SW480 (cell line): ENCODE measurements around the gene TOM1L2.
"Not testable (repeated sequence)": the region's sequence is repeated elsewhere in the genome, so short reads cannot be mapped to it uniquely, and the experiment has no call there.

Experiments used
- DNase-seq: peaks from one replicate; pipeline ENCODE4 v3.0.0-alpha.2; 2016; ENCODE audit warnings: low spot score

Gene TOM1L2

DNA sequence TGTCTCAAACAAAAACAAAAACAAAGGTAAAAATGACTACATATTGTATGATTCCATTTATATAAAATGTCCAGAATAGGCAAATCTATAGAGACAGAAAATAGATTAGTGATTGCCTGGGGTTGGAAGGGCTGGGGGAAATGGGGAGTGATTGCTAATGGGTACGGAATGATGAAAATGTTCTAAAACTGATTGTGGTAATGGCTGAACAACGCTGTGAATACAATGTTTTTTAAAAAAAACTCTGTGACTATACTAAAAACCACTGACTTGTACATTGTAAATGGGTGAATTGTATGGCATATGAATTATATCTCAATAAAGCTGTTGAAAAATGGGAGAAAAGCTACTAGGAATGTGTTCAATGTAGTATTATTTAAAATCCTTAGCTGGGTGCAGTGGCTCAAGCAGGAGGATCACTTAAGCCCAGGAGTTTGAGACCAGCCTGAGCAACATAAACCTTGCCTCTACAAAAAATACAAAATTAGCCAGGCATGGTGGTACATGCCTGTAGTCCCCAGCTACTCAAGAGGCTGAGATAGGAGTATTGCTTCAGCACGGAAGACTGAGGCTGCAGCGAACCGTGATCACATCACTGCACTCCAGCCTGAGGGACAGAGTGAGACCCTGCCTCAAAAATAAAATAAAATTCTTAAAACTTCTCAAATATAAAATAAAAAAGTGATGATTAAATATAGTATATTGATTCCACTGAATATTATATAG is 47.9 kb downstream of the TOM1L2 start:
- no peak for DNase-seq

DNA sequence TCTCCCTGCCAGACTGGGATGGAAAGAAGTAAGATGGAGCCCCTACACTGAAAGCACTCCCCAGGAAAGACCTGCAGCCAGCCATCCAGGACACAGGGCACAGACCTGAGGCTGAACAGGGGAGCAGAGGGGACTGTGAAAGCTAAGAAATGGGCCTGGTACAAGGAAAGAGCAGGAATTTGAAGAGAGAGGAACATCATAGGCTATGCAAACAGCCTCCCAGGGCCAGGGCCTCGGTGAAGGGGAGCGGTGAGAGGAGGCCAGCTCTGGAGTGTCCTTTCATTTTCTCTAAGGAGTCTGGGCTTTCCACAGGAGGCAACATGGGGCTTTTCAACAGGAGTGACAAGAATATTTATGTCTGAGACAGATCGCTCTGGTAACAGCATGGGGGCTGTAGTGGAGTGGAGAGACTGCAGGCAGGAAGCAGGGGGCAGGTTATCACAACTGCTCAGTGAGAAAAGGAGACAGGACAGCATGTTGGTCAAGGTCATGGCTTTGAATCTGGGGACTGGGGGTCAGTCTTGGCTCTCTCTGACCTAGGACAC is 50.1 kb downstream of the TOM1L2 start:
- no peak for DNase-seq

DNA sequence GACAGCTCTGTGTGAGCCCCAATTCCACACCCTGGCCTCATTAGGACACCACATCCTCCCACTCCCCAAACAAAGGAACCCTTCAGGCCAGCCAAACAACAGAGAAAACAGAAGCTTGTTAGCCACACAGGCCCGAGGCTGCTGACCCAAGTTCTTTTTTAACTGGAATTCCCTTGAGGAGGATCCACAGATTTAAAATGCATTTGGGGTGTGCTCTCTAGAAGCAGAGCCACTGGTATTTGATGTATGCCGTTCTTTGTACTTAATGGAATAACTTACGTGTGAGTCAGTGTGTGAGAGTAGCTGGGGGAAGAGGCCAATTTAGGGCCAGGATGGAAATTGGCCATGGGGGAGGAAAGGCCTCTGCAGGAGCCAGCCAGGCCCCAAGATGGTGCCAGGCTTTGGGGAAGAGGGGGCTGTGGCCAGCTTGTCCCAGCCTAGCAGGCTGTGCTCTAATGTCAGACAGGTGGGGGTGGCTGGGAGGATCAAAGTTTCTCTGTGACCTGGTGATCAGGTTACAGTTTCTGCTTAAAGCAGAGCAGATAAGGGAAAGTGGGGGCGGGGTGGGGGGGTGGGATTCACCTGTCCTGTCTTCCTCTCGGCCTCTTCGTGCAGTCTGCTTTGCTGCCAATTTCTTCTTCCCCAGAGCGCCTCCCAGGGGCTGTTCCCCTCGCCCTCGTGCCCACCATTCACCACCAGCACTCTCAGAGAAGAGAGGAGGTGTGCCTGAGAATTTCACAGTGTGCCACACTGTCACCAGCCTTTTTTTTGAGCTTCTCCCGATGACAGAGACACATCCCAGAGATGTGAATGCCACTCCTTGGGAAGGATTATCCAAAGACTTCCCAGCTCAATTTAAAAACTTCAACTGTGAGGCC is 50.8 kb downstream of the TOM1L2 start:
- peak; percentile 99 for DNase-seq

DNA sequence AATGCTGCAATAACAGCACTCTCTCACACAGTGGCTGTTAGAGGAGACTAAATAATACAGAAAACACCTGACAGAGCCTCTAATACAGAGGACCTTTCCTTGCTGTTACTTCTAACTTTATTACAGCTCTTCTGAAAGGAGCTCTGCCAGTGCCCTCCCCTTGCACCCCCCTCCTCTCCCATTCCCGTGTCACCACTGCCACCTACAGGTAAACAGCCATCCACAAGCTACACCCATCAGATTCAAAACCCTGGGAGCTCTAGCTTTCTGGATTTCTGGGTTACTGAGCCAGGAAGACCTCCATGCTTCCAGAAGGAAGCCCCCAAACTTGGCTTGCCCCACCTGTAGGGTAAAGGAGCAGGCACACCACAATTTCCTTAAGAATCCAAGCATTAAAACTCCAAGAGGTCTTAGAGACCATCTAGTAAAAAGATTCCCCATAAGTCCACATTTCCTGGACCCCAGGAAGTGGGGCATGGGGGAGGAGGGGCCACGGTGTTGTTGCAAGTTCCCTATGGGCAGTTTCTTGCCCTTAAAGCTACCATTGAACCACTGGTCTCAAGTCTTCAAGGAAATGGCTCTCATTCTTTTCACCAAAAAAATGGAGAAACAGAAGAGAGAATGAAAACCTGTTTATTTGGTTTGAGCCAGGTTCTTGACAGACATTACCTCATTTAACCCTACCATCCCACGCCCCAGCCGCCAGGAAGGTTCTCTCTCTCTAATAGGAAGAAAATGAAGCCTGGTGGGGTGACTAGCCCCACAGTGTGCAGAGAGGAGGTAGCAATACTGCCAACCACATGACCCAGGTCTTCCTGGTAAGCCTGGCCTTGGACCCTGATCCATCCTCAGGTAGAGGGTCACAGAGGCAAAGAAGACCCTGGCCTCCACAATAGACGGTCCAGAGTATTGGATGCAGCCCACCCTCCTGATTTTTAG is 52.8 kb downstream of the TOM1L2 start:
- DNase-seq: peak; percentile 82

DNA sequence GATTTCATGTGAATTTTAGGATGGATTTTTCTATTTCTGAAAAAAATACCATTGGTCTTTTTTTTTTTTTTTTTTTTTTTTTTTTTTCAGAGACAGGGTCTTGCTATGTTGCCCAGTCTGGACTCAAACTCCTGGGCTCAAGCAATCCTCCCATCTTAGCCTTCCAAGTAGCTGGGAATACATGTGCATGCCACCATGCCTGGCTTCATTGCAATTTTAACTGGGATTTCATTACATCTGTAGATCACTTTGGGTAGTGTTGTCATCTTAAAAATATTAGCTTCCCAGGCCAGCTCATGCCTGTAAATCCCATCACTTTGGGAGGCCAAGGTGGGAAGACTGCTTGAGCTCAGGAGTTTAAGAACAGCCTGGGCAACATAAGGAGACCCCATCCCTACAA is 54.8 kb downstream of the TOM1L2 start:
- no peak for DNase-seq

- DNase-seq: no peak
Measured at GRCh38 chr17:17915183-17915582, 57.0 kb downstream of the TOM1L2 start.

GRCh38 chr17:17913695-17914332 is 58.4 kb downstream of the TOM1L2 start:
- DNase-seq: peak; percentile 91

DNA sequence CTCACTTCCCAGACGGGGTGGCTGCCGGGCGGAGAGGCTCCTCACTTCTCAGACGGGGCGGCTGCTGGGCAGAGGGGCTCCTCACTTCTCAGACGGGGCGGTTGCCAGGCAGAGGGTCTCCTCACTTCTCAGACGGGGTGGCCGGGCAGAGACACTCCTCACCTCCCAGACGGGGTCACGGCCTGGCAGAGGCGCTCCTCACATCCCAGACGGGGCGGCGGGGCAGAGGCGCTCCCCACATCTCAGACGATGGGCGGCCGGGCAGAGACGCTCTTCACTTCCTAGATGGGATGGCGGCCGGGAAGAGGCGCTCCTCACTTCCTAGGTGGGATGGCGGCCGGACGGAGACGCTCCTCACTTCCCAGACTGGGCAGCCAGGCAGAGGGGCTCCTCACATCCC is 59.9 kb downstream of the TOM1L2 start:
- not testable (repeated sequence) for DNase-seq

DNA sequence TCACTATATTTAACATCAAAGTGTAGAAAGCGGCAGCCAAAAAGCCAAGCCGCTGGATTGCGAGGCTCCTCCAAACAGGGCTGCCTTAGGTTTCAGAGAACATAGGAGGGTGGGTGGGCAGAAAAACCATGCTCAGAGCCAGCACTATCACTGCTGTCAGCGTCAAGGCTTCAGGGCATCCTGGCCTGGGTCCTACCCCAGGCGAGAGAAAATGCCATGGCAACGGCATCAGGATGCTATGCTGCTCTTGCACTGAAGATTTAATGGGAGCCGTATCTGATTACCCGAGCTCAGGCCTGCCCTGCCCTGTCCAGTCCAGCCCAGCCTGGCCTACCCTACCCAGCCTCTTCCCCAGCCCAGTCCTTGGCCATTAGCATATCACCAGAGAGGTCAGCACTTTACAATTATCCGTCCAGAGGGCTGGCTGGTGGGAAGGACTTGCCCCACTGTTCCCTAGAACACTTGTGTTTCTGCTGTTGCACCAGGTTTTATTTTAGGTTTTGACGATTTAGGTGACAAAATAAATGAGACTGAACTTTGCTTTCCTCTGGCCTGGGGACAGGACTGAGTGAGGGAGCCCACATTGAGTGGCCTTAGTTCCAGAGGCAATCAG is 61.1 kb downstream of the TOM1L2 start:
- DNase-seq: no peak

GRCh38 chr17:17910060-17910459 is 62.1 kb downstream of the TOM1L2 start:
- DNase-seq: no peak

GRCh38 chr17:17909078-17909477 is 63.1 kb downstream of the TOM1L2 start:
- no peak for DNase-seq

GRCh38 chr17:17907469-17907868 is 64.7 kb downstream of the TOM1L2 start:
- no peak for DNase-seq

DNA sequence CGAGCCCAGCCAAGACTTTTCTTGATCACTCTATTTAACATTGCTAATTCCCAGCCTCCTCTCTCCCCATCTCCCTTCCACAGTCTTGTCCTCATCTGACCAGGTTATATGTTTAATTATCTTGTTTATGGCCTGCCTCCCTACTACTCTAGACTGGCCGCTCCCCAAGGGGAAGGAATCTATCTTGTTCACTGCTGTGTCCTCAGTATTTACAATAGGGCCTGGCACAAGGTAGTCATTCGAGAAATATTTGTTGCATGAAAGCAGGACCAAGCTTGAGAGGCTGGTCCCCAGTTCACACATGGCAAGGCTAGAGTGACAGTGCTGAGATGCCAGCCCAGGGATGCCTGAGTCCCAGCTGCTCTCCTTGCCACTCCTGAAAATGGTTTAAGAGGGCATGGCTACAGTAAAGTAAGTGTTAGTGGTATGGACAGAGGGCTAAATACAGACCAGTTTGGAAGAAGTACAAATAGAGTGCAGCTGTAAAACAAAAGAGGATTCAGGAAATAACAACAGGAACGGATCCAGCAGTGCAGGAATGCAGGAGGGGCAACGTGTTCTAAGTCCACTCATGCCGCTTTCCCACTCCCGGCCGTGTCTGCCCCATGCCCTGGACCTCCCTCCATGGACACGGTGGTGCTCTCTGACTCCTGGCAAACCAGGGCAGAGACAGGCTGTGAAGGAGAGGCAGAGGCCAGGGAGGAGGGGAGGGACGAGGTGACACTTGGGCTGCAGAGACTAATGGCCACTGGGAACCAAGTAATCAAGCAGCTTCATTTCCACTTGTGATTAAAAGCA is 65.6 kb downstream of the TOM1L2 start:
- no peak for DNase-seq

DNA sequence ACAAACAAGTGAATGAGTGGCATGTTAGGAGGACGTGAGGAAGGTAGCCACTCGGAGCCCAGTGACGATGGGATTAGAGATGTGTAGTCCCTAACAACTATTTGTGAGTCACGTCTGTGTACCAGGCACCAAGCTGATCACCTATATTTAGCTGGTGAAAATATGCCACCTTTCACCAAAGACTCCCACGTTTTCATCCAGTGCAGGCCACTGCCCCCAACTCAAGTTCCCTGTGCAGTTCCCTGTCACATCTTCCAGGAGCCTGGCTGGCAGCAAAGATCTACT is 67.2 kb downstream of the TOM1L2 start:
- DNase-seq: no peak

DNA sequence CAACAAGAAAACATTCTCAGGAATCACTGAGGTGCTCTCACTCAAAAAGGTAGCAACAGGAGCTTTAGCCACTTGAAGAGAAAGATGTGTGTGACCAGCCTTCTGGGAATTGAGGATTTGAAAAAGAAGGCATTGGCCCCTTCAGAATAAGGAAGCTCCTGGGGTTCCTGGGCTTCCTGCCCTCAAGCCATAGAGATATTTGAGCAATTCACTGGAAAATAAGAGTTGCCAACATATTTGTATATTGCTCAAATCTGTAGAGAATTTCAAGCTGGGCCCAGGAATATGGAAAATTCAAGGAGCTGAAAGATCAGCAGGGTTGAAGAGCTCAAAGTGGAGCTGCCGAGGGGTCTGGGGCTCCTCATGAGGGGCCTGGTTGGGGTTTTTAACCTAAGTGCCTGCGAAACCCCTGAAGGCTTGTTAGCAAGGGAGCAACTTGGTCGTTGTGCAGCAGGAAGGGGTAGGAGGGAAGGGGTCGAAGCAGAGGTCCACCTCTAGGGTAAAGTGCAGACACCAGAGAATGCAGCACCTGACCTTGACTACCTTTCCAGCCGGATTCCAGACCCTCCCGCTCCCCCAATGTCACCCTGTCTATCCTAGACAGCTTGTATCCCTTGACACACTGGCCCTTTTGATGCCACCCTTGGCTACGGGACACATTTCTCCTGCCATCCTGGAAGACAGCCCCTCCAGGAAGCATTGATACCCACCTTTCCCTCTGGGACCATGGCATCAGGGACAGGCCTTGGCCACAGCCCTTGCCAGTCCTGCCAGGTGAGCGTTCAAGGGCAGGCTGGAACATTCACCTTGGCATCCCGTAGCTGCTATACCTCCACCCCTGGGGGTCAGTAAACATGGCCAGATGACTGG is 67.8 kb downstream of the TOM1L2 start:
- DNase-seq: no peak

DNA sequence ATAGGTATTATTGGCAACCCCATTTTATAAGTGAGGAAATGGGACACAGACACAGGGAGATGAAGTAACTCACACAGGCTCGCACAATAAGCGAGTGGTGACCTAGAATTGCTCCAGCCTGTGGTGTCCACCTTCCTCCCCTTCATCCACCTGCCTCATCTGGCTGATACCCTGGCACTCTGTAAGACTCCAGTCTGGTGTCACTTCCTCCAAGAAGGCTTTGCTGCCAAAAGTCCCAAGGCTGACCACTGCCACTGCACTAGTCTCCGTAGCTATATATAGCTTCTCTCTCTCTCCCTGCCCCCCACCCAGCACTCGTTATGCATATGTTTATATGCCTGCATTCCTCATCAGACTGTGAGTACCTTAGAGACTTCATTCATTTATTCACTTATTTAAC is 69.3 kb downstream of the TOM1L2 start:
- DNase-seq: no peak

DNA sequence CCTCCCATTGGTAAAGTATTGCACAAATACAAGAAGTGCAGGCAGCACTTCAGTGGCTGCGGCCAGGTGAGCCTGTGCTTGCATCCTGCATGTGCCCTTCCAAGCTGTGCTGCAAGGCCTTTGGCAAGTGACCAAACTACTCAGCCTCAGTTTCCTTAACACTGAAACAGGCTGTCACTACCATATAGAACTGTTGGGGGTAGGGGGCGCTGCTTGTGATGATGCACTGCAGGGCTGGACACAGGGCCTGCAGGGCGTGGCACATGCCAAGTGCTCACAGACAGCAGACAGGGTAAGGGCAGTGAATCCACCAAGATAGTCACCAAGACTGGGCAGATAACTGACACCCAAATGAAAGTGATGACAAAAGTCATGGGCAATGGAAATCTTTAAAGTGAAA is 69.8 kb downstream of the TOM1L2 start:
- no peak for DNase-seq

DNA sequence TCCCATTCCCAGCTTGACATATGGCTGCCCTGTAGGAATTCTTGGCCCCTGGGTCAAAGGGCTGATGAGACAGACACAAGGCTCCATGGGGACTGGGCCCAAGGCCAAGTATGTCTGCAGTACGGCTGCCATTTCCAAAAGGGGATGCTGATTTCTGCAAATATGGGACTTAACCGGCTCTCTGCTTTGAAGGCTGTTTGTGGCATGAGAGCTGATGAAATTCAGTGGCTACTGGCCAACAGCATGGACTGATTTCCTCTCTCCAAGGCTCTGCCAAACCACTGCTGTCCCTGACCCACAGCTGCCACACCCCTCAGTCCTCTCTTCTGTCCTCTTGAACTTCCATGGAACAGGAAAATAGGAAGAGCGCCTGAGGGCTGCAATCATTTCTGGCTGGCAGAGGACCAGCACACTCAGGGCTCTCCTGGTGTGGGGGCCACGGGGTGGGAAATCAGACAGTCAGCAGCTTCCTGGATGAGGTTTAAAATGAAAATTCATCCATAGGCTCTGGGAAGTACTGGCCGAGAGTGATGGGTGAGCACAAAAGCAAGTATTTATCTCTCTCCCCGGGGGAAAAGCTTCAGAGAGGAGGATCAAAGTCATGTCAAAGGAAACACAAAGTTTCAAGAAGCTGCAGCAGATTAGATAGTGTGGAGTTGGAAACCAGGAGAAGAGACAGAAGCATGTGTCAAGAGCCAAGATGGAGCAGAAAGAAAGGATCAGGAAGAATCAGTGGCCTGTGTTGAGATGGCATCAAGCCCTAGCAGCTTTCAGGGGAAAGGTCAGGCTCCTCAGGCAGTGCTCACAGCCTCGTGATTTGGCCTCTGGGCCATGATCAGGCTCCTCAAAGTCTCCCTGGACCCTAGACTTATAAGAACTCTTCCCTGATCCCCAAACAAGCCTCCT is 71.3 kb downstream of the TOM1L2 start:
- DNase-seq: peak; percentile 84
